K562 (cell line): ENCODE results near the gene ATP12A.

ENCODE experiments used
- CTCF ChIP-seq, 3 experiments: IDR thresholded peaks in 2 of 3; conservative IDR thresholded peaks in 1 of 3; 2 replicates each; pipeline ENCODE4 v1.5.1; 2011 to 2012; ENCODE audit warnings: low read length in 3 of 3, mild to moderate bottlenecking in 3 of 3, control low read depth in 2 of 3, improper control_type of control experiment in 1 of 3, inconsistent platforms in 1 of 3, low read depth in 1 of 3, mixed read lengths in 1 of 3, moderate library complexity in 1 of 3; ENCODE audit not compliant: insufficient read depth in 2 of 3
- HDAC2 ChIP-seq: fragments of 450-650 bp; IDR thresholded peaks from 2 replicates; pipeline ENCODE4 v1.6.1; 2016; ENCODE audit warnings: mild to moderate bottlenecking
- JUND ChIP-seq, 2 experiments: IDR thresholded peaks; 2 replicates in 1 of 2; 3 replicates in 1 of 2; pipeline ENCODE4 v1.6.1; 2011; ENCODE audit warnings: borderline replicate concordance in 2 of 2, low read depth in 2 of 2, low read length in 2 of 2, improper control_type of control experiment in 1 of 2, missing biosample characterization in 1 of 2, missing genetic modification characterization in 1 of 2, missing genetic modification reagents in 1 of 2
- KDM1A ChIP-seq, 2 experiments: fragments of 450-650 bp; IDR thresholded peaks; 2 replicates each; pipeline ENCODE4 v1.6.1; 2016; ENCODE audit warnings: mild to moderate bottlenecking in 2 of 2
- NCOA1 ChIP-seq: fragments of 450-650 bp; IDR thresholded peaks from 2 replicates; pipeline ENCODE4 v1.6.1; 2016; ENCODE audit warnings: low read depth
- POLR2A ChIP-seq: fragments of 450-650 bp; conservative IDR thresholded peaks from 2 replicates; pipeline ENCODE4 v1.6.1; 2016
- POLR2AphosphoS2 ChIP-seq: IDR thresholded peaks from 2 replicates; pipeline ENCODE4 v1.6.1; 2012; ENCODE audit warnings: low read length, improper control_type of control experiment
- POLR2AphosphoS5 ChIP-seq: IDR thresholded peaks from 2 replicates; pipeline ENCODE4 v1.6.1; 2011; ENCODE audit warnings: mild to moderate bottlenecking, low read depth, low read length, moderate library complexity; ENCODE audit not compliant: control insufficient read depth, insufficient read depth

GRCh38 chr13:24663586-24663985, 16.6 kb upstream of the ATP12A start:
- TF ChIP-seq POLR2A (no peak), KDM1A (IDR thresholded peaks at IDR 0.05) (no peak), NCOA1 (no peak), POLR2AphosphoS5 (no peak), HDAC2 (no peak), JUND (IDR thresholded peaks at IDR 0.05; ENCODE audit: borderline replicate concordance, low read depth, low read length) (no peak), JUND (tag; IDR thresholded peaks at IDR 0.05; ENCODE audit: borderline replicate concordance, low read depth, low read length) (no peak), CTCF (IDR thresholded peaks at IDR 0.05 in 2 of 3, conservative IDR thresholded peaks at IDR 0.05 in 1 of 3; ENCODE audit: insufficient read depth in 2 of 3, low read depth in 1 of 3, low read length in 3 of 3) (no peak), POLR2AphosphoS2 (no peak)
